DOHH2 (cell line): ENCODE data around the gene CNBD2.
"Not testable (repeated sequence)": the region's sequence is repeated elsewhere in the genome, so short reads cannot be mapped to it uniquely, and the experiment has no call there.

Source experiments
- H3F3A ChIP-seq: fragments of 200-600 bp; sonication (generic), shearing (Covaris generic); 2 replicates; pipeline ENCODE4 v1.6.0; 2016; ENCODE audit warnings: antibody characterized with exemption, mild to moderate bottlenecking; ENCODE audit not compliant: control insufficient read depth, insufficient read depth
- H3K27ac ChIP-seq: fragments of 200-600 bp; sonication (generic); 2 replicates; pipeline ENCODE4 v1.5.1; 2014; ENCODE audit warnings: low read depth, mild to moderate bottlenecking, low read length, moderate library complexity
- H3K27me3 ChIP-seq: fragments of 200-600 bp; sonication (generic); 2 replicates; pipeline ENCODE4 v1.6.1; 2014; ENCODE audit warnings: mild to moderate bottlenecking, low read length, mixed read lengths; ENCODE audit not compliant: control insufficient read depth
- H3K36me3 ChIP-seq: fragments of 200-600 bp; sonication (generic); 2 replicates; pipeline ENCODE4 v1.6.1; 2014; ENCODE audit warnings: mild to moderate bottlenecking, low read length, moderate library complexity, mixed read lengths; ENCODE audit not compliant: control insufficient read depth
- H3K4me1 ChIP-seq: fragments of 200-600 bp; sonication (generic); 2 replicates; pipeline ENCODE4 v1.6.1; 2014; ENCODE audit warnings: mild to moderate bottlenecking, low read length, mixed read lengths; ENCODE audit not compliant: control insufficient read depth
- H3K4me2 ChIP-seq: fragments of 200-600 bp; sonication (generic); 2 replicates; pipeline ENCODE4 v1.6.0; 2014; ENCODE audit warnings: mild to moderate bottlenecking, low read length, moderate library complexity
- H3K4me3 ChIP-seq: fragments of 200-600 bp; sonication (generic); 2 replicates; pipeline ENCODE4 v1.5.1; 2014; ENCODE audit warnings: mild to moderate bottlenecking, low read length, mixed read lengths
- H3K79me2 ChIP-seq: fragments of 200-600 bp; sonication (generic); 2 replicates; pipeline ENCODE4 v1.6.1; 2014; ENCODE audit warnings: mild to moderate bottlenecking, low read length, mixed read lengths; ENCODE audit not compliant: control insufficient read depth
- H3K9me2 ChIP-seq: fragments of 200-600 bp; sonication (generic); replicated peaks from 2 replicates; pipeline ENCODE4 v1.6.1; 2014; ENCODE audit warnings: mild to moderate bottlenecking, low read length, mixed read lengths; ENCODE audit not compliant: control insufficient read depth
- H3K9me3 ChIP-seq: fragments of 200-600 bp; sonication (generic); 2 replicates; pipeline ENCODE4 v1.6.1; 2014; ENCODE audit warnings: antibody characterized with exemption, low read length, mixed read lengths; ENCODE audit not compliant: control insufficient read depth, insufficient read depth
- H4K20me1 ChIP-seq: fragments of 200-600 bp; sonication (generic); 2 replicates; pipeline ENCODE4 v1.6.0; 2014; ENCODE audit warnings: low read depth, mild to moderate bottlenecking, antibody characterized with exemption, low read length, moderate library complexity; ENCODE audit not compliant: control insufficient read depth, insufficient read depth
- EZH2phosphoT487 ChIP-seq: fragments of 200-600 bp; sonication (generic); IDR thresholded peaks from 2 replicates; pipeline ENCODE4 v1.6.1; 2017; ENCODE audit warnings: borderline replicate concordance, mild to moderate bottlenecking, antibody characterized with exemption, low read length, moderate library complexity, mixed read lengths
- TF ChIP-seq, protein P1 (sequence below): fragments of 200-600 bp; sonication (generic); IDR thresholded peaks from one replicate; pipeline ENCODE4 v1.5.1; 2014; ENCODE audit warnings: antibody characterized with exemption, mild to moderate bottlenecking, low read depth, low read length; ENCODE audit not compliant: poor library complexity, severe bottlenecking

CNBD2 gene

DNA sequence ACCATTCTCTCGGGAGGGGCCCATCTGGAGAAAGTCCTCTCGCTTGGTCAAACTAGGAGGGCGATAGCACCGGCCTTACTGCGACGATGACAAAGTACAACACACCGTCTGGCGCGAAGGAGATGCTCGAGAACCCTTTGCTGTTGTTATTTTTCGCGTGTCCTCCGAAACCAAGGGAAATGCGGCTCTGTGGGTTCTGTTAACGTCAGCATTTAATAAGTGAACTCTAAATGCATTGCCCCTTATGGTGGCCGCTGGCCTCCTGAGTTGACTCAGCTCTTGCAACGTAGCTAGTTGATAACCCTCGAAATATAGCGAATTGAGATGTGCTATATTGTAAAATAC, 13.5 kb upstream of the CNBD2 start:
- Histone ChIP-seq H3F3A (peaks cover 14% of the 10 kb centered on the region), H3K36me3 (peaks cover 25% of the 10 kb centered on the region), H3K27ac (peak overlapping the region; percentile 98), H3K9me2 (no peaks in the 10 kb centered on the region), H4K20me1 (peaks cover 7% of the 10 kb centered on the region; the same call in 1 of the 2 replicates), H3K27me3 (no peaks in the 10 kb centered on the region), H3K79me2 (peaks cover 41% of the 10 kb centered on the region), H3K9me3 (no peaks in the 10 kb centered on the region; the same call in 1 of the 2 replicates), H3K4me1 (peaks cover 27% of the 10 kb centered on the region), H3K4me2 (peak overlapping the region; percentile 90), H3K4me3 (peak overlapping the region; percentile 89)
- TF ChIP-seq EZH2phosphoT487, result no peak
- TF ChIP-seq, protein P1, sequence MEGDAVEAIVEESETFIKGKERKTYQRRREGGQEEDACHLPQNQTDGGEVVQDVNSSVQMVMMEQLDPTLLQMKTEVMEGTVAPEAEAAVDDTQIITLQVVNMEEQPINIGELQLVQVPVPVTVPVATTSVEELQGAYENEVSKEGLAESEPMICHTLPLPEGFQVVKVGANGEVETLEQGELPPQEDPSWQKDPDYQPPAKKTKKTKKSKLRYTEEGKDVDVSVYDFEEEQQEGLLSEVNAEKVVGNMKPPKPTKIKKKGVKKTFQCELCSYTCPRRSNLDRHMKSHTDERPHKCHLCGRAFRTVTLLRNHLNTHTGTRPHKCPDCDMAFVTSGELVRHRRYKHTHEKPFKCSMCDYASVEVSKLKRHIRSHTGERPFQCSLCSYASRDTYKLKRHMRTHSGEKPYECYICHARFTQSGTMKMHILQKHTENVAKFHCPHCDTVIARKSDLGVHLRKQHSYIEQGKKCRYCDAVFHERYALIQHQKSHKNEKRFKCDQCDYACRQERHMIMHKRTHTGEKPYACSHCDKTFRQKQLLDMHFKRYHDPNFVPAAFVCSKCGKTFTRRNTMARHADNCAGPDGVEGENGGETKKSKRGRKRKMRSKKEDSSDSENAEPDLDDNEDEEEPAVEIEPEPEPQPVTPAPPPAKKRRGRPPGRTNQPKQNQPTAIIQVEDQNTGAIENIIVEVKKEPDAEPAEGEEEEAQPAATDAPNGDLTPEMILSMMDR, result no peak

DNA sequence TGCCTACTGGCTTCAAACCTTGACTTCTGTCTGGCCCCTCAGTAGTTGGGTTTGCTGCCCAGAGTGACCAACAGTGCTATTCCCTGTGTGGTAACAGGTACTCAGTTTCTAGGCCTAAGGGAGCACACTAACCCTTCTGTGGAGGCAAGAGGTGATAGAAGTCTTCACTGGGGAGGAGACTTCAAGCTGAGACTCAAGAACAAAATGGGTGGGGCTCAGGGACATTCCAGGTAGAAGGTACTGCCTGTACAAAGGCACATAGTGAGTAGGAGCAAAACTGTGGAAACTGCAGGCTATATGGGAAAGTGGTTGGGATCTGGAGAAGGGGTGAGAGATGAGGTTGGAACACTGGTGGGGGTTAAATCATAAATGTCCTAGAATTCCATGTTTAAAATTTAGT, 11.8 kb upstream of the CNBD2 start:
- peaks cover 25% of the 10 kb centered on the region for H3K36me3 ChIP-seq
- H3K4me3 ChIP-seq, result no peak overlapping the region
- H3K27me3 ChIP-seq, result no peaks in the 10 kb centered on the region
- H3K9me2 ChIP-seq, result no peaks in the 10 kb centered on the region
- H4K20me1 ChIP-seq, result peaks cover 7% of the 10 kb centered on the region; the same call in 1 of the 2 replicates
- H3K4me1 ChIP-seq, result peaks cover 27% of the 10 kb centered on the region
- peaks cover 41% of the 10 kb centered on the region for H3K79me2 ChIP-seq
- H3F3A ChIP-seq, result peaks cover 9% of the 10 kb centered on the region; the same call in 1 of the 2 replicates
- TF ChIP-seq EZH2phosphoT487, result no peak
- TF ChIP-seq, protein P1, result no peak
- no peak overlapping the region for H3K27ac ChIP-seq
- no peak overlapping the region for H3K4me2 ChIP-seq
- H3K9me3 ChIP-seq, result no peaks in the 10 kb centered on the region; the same call in 1 of the 2 replicates

DNA sequence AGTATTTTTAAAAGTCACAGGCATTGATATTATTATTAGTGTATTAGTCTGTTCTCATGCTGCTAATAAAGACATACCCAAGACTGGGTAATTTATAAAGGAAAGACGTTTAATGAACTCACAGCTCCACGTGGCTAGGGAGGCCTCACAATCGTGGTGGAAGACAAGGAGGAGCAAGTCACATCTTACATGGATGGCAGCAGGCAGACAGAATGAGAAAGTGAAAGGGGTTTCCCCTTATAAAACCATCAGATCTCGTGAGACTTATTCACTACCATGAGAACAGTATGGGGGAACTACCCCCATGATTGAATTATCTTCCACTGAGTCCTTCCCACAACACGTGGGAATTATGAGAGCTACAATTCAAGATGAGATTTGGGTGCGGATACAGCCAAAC, 9.1 kb upstream of the CNBD2 start:
- not testable (repeated sequence) for H3K36me3 ChIP-seq, H3F3A ChIP-seq, H3K4me3 ChIP-seq, H3K9me3 ChIP-seq, H3K9me2 ChIP-seq, H3K27ac ChIP-seq, H3K4me2 ChIP-seq, H3K27me3 ChIP-seq, H4K20me1 ChIP-seq
- H3K4me1 ChIP-seq, result peaks cover 14% of the 10 kb centered on the region
- peaks cover 17% of the 10 kb centered on the region for H3K79me2 ChIP-seq

- Histone ChIP-seq H4K20me1 (no peaks in the 10 kb centered on the region), H3K4me1 (peaks cover 3% of the 10 kb centered on the region; the same call in 1 of the 2 replicates), H3K9me3 (no peaks in the 10 kb centered on the region), H3K4me2 (no peak overlapping the region), H3F3A (no peaks in the 10 kb centered on the region), H3K27ac (no peak overlapping the region), H3K27me3 (no peaks in the 10 kb centered on the region), H3K36me3 (no peaks in the 10 kb centered on the region), H3K4me3 (no peak overlapping the region), H3K79me2 (no peaks in the 10 kb centered on the region), H3K9me2 (no peaks in the 10 kb centered on the region)
- TF ChIP-seq, protein P1, result no peak
- no peak for TF ChIP-seq EZH2phosphoT487
Measured at GRCh38 chr20:35963878-35964277, 4.5 kb upstream of the CNBD2 start.
